NB4 (cell line): ENCODE results near the gene HS3ST6.

Source experiments
- MAX ChIP-seq: IDR thresholded peaks from 2 replicates; pipeline ENCODE4 v1.6.1; 2011; ENCODE audit warnings: low read depth, low read length
- POLR2A ChIP-seq: IDR thresholded peaks from 2 replicates; pipeline ENCODE4 v1.6.1; 2011; ENCODE audit warnings: mild to moderate bottlenecking; ENCODE audit not compliant: insufficient read length; ENCODE audit errors: extremely low read depth
- TF ChIP-seq, protein P1 (sequence below): IDR thresholded peaks from one replicate; pipeline ENCODE4 v1.5.1; 2012; ENCODE audit warnings: low read depth, low read length

DNA sequence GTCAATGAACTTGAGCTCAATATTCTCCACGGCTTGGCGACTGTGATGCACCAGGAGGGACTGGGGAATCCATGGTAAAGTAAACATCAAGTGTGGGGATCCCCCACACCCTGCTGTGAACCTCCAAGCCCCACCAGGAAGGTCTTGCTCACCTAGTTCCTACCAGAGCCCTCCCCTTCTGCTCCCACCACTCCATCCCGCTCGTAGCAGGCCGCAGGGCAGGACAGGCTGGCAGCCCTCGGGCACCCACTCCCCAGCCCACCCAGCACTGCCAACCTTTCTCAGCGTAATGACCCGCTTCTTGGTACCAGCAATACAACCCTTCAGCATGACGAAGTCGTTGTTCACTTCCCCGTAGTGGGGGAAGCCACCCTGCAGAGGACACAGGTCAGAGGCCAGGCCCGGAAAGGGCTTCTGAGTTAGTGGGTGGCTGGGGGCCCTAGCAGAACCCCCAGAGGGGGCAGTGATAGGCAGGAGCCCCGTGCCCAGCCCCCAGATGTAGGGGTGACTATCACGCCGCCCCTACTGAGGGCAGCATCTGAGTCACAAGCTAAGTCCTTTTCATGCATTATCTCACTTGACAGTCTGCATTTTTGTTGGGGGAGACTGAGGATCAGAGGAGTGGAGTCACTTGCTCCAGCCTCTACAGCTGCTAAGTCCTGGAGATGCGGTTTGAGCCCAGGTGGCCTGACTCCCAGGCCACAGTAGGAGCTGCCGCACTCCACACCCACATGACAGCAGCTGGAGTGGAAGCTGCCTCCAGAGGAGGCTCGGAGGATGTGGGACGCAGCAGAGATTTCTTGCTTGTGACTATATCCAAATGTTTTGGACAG is 27.6 kb upstream of the HS3ST6 start:
- TF ChIP-seq MAX, result no peak
- TF ChIP-seq, protein P1, sequence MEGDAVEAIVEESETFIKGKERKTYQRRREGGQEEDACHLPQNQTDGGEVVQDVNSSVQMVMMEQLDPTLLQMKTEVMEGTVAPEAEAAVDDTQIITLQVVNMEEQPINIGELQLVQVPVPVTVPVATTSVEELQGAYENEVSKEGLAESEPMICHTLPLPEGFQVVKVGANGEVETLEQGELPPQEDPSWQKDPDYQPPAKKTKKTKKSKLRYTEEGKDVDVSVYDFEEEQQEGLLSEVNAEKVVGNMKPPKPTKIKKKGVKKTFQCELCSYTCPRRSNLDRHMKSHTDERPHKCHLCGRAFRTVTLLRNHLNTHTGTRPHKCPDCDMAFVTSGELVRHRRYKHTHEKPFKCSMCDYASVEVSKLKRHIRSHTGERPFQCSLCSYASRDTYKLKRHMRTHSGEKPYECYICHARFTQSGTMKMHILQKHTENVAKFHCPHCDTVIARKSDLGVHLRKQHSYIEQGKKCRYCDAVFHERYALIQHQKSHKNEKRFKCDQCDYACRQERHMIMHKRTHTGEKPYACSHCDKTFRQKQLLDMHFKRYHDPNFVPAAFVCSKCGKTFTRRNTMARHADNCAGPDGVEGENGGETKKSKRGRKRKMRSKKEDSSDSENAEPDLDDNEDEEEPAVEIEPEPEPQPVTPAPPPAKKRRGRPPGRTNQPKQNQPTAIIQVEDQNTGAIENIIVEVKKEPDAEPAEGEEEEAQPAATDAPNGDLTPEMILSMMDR, result no peak
- no peak for TF ChIP-seq POLR2A
